ENCODE results near the gene CYSLTR2. TPM values are rescaled to one million over a fixed set of nuclear protein-coding genes. Genes with fewer than 3 reads are reported as not detected.

Gene CYSLTR2
- polyA plus RNA-seq, 4 donors = 0.27 to 1.6 (median 1.4) TPM; not detected in 1

DNA sequence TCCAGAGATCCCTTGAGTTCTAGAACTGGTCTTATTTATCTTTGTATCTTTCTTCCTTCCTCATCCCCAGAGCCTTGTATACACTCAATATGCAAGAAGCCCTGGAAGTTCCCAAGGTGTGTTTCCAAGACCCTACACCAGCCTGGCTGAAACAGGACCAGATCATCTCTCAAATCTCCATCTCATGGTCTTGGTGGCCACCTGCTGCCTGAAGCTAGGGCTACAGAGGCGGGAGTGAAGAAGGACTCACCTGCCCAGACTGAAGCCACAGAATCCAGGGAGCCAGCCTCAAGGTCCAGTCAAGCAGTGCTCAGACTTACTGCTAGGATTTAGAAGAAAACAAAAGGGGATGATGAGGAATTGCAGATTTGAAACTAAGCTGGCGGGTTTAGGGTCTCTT, 6.1 kb upstream of the CYSLTR2 start:
- no peak for FAIRE-seq

DNA sequence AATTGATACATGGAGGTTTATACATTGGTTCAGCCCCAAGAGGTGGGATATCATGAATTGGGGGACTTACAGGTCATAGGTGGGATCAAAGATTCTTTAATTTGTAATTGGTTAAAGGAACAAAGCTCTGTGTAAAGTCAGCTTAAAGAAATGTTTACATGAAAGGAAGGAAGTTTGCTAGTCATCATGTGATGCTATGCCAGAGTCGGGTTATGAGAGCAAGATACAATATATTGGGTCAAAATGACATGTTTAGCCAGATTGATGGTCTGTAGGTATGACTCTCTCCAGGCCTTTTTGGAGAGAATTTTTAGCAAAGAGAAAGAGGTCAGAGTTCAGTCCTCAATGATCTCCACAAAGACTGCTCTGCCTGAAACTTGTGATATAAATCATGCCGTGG, 5.3 kb upstream of the CYSLTR2 start:
- no peaks in the 10 kb centered on the region for H3K36me3 ChIP-seq (ENCODE audit: control insufficient read depth in 3 of 3, insufficient read depth in 2 of 3, low read depth in 1 of 3, low read length in 3 of 3)
- no peaks in the 10 kb centered on the region for H3K9me3 ChIP-seq (ENCODE audit: control insufficient read depth in 2 of 2, insufficient read depth in 1 of 2, low read depth in 1 of 2, low read length in 1 of 2)
- H3K4me1 ChIP-seq (ENCODE audit: control insufficient read depth in 3 of 3, insufficient read depth in 2 of 3, low read depth in 1 of 3, low read length in 2 of 3) = peaks cover 0 to 6% (median 0%) of the 10 kb centered on the region in 3 donors
- H3K27ac ChIP-seq (ENCODE audit: low read depth in 1 of 3, low read length in 2 of 3) = no peak overlapping the region
- DNase-seq (no peak), FAIRE-seq (no peak)
- H3K27me3 ChIP-seq (ENCODE audit: control insufficient read depth in 3 of 3, insufficient read depth in 3 of 3, low read length in 3 of 3) = no peaks in the 10 kb centered on the region
- no peak overlapping the region for H3K4me3 ChIP-seq (ENCODE audit: low read depth in 1 of 3, low read length in 3 of 3)
- 52 to 81% (median 60%) methylated on average over 2 of the region's 2 CpGs for WGBS, 3 donors

More for the DNA sequence above, 6.1 kb upstream of the CYSLTR2 start:
- H3K36me3 ChIP-seq (ENCODE audit: control insufficient read depth in 3 of 3, insufficient read depth in 2 of 3, low read depth in 1 of 3, low read length in 3 of 3) = no peaks in the 10 kb centered on the region
- H3K9me3 ChIP-seq (ENCODE audit: control insufficient read depth in 2 of 2, insufficient read depth in 1 of 2, low read depth in 1 of 2, low read length in 1 of 2) = no peaks in the 10 kb centered on the region
- WGBS, 3 donors = 84 to 97% (median 88%) methylated on average over 2 of the region's 2 CpGs
- H3K4me3 ChIP-seq (ENCODE audit: low read depth in 1 of 3, low read length in 3 of 3) = no peak overlapping the region
- H3K4me1 ChIP-seq (ENCODE audit: control insufficient read depth in 3 of 3, insufficient read depth in 2 of 3, low read depth in 1 of 3, low read length in 2 of 3) = no peaks in the 10 kb centered on the region
- H3K27me3 ChIP-seq (ENCODE audit: control insufficient read depth in 3 of 3, insufficient read depth in 3 of 3, low read length in 3 of 3) = no peaks in the 10 kb centered on the region
- H3K27ac ChIP-seq (ENCODE audit: low read depth in 1 of 3, low read length in 2 of 3) = no peak overlapping the region
- DNase-seq = peak in 1 of 2 donors; percentile 19

DNA sequence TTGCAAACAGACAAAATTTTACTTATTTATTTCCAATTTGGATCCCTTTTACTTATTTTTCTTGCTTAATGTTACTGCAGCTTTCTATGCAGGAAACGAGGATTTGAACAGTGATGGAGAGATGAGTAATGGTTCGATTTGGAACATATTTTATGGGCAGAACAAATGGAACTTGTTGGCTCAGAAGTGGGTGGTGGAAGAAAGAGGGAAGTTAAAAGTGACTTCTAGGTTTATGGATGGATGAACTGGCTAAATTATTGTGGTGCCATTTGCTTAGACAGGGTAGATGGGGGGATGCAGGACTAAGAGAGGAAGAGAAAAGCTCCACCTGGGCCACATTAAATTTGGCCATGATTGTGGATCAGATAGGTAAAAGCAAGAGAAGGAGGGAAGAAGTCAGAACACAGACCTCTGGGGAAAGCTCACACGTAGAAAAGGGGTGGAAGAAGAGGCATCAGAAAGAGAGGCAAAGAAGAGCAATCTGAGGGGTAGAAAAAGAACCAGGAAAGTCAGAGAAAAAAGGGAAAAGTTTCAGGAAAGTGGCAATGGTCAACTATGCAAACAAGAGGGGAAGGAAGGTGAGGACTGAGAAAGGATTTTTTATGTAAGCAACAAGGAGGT, 768 bp upstream of the CYSLTR2 start:
- FAIRE-seq = no peak
- Histone ChIP-seq H3K27ac (ENCODE audit: low read depth in 1 of 3, low read length in 2 of 3) (peak overlapping the region in 1 of 3 donors; percentile 47), H3K36me3 (ENCODE audit: control insufficient read depth in 3 of 3, insufficient read depth in 2 of 3, low read depth in 1 of 3, low read length in 3 of 3) (no peaks in the 10 kb centered on the region), H3K4me1 (ENCODE audit: control insufficient read depth in 3 of 3, insufficient read depth in 2 of 3, low read depth in 1 of 3, low read length in 2 of 3) (peaks cover 0 to 21% (median 3%) of the 10 kb centered on the region in 3 donors), H3K27me3 (ENCODE audit: control insufficient read depth in 3 of 3, insufficient read depth in 3 of 3, low read length in 3 of 3) (no peaks in the 10 kb centered on the region), H3K4me3 (ENCODE audit: low read depth in 1 of 3, low read length in 3 of 3) (no peak overlapping the region), H3K9me3 (ENCODE audit: control insufficient read depth in 2 of 2, insufficient read depth in 1 of 2, low read depth in 1 of 2, low read length in 1 of 2) (no peaks in the 10 kb centered on the region)
- no peak for DNase-seq
- 64 to 87% (median 69%) methylated on average over 3 of the region's 3 CpGs for WGBS, 3 donors

DNA sequence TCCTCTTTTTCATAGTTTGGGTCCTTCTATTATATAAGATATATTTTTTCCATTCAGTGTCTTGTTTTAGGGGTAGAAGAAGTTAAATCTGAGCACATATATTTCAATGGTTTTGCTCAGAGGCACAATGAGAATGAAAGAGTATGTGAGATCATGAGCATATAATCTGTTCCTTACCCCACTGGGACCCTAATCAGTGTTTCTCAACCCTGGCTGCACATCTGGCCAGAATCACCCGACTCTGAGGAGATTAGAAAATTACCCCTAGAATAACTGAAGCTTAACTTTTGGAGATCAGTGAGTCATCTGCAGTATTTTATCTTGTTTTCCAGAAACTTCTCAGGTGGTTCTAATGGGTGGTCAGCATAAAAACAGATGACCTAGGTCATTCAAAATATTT, 782 bp downstream of the CYSLTR2 start:
- no peak overlapping the region for H3K4me3 ChIP-seq (ENCODE audit: low read depth in 1 of 3, low read length in 3 of 3)
- FAIRE-seq = no peak

DNA sequence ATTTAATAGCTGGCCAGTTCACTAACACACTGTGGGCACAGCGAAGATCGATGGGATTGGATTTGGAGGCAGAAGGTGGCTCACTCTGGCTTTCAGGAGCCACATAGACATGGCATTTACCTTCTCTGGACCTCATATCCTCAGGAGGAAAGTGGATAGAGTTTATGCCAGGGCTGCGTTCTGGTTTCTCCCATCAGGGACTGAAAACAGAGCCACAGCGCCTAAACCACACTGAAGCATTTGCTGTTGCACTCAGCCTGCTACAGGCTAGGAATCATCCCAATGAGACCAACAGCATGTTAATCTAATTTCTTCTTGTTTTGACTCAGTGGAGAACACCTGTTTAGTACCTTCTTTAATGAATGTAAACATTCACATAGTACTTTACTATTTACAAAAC, 1.6 kb downstream of the CYSLTR2 start:
- 80 to 91% (median 86%) methylated on average over 4 of the region's 4 CpGs for WGBS, 3 donors
- H3K4me1 ChIP-seq (ENCODE audit: control insufficient read depth in 3 of 3, insufficient read depth in 2 of 3, low read depth in 1 of 3, low read length in 2 of 3) = peaks cover 0 to 21% (median 3%) of the 10 kb centered on the region in 3 donors
- peak overlapping the region in 1 of 3 donors; percentile 51 for H3K27ac ChIP-seq (ENCODE audit: low read depth in 1 of 3, low read length in 2 of 3)
- no peaks in the 10 kb centered on the region for H3K27me3 ChIP-seq (ENCODE audit: control insufficient read depth in 3 of 3, insufficient read depth in 3 of 3, low read length in 3 of 3)
- no peak overlapping the region for H3K4me3 ChIP-seq (ENCODE audit: low read depth in 1 of 3, low read length in 3 of 3)
- no peak for DNase-seq
- no peaks in the 10 kb centered on the region for H3K36me3 ChIP-seq (ENCODE audit: control insufficient read depth in 3 of 3, insufficient read depth in 2 of 3, low read depth in 1 of 3, low read length in 3 of 3)
- no peak for FAIRE-seq
- no peaks in the 10 kb centered on the region for H3K9me3 ChIP-seq (ENCODE audit: control insufficient read depth in 2 of 2, insufficient read depth in 1 of 2, low read depth in 1 of 2, low read length in 1 of 2)

More for the DNA sequence above, 782 bp downstream of the CYSLTR2 start:
- peaks cover 0 to 21% (median 3%) of the 10 kb centered on the region in 3 donors for H3K4me1 ChIP-seq (ENCODE audit: control insufficient read depth in 3 of 3, insufficient read depth in 2 of 3, low read depth in 1 of 3, low read length in 2 of 3)
- H3K27me3 ChIP-seq (ENCODE audit: control insufficient read depth in 3 of 3, insufficient read depth in 3 of 3, low read length in 3 of 3) = no peaks in the 10 kb centered on the region
- no peaks in the 10 kb centered on the region for H3K36me3 ChIP-seq (ENCODE audit: control insufficient read depth in 3 of 3, insufficient read depth in 2 of 3, low read depth in 1 of 3, low read length in 3 of 3)
- no peak overlapping the region for H3K27ac ChIP-seq (ENCODE audit: low read depth in 1 of 3, low read length in 2 of 3)
- no peak for DNase-seq
- H3K9me3 ChIP-seq (ENCODE audit: control insufficient read depth in 2 of 2, insufficient read depth in 1 of 2, low read depth in 1 of 2, low read length in 1 of 2) = no peaks in the 10 kb centered on the region
- 38 to 53% (median 48%) methylated on average over 1 of the region's 1 CpG for WGBS, 3 donors

DNA sequence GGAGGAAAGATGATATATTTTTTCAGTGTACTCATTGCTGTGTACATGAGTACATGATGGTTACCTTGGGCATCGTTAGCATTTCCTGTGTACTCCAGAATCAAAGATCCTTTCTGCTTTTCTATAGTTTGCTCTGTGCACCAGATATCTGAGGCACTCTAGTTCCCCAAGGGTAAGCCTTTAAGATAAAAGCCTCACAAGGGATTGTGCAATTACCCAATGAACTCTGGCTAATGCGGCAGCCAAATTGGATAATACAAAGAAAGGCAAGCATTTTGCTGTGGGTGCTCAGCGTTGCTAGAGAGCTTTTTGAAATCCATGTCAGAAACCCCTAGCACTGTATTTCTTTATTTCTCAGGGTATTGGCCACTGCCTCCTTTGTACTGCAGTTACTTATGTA, 2.9 kb downstream of the CYSLTR2 start:
- Histone ChIP-seq H3K4me1 (ENCODE audit: control insufficient read depth in 3 of 3, insufficient read depth in 2 of 3, low read depth in 1 of 3, low read length in 2 of 3) (peaks cover 0 to 21% (median 3%) of the 10 kb centered on the region in 3 donors), H3K36me3 (ENCODE audit: control insufficient read depth in 3 of 3, insufficient read depth in 2 of 3, low read depth in 1 of 3, low read length in 3 of 3) (no peaks in the 10 kb centered on the region), H3K27ac (ENCODE audit: low read depth in 1 of 3, low read length in 2 of 3) (peak overlapping the region in 1 of 3 donors; percentile 31), H3K27me3 (ENCODE audit: control insufficient read depth in 3 of 3, insufficient read depth in 3 of 3, low read length in 3 of 3) (no peaks in the 10 kb centered on the region), H3K4me3 (ENCODE audit: low read depth in 1 of 3, low read length in 3 of 3) (no peak overlapping the region), H3K9me3 (ENCODE audit: control insufficient read depth in 2 of 2, insufficient read depth in 1 of 2, low read depth in 1 of 2, low read length in 1 of 2) (no peaks in the 10 kb centered on the region)
- 18 to 54% (median 32%) methylated on average over 3 of the region's 3 CpGs for WGBS, 3 donors
- DNase-seq (peak in 1 of 2 donors; percentile 73), FAIRE-seq (no peak)

DNA sequence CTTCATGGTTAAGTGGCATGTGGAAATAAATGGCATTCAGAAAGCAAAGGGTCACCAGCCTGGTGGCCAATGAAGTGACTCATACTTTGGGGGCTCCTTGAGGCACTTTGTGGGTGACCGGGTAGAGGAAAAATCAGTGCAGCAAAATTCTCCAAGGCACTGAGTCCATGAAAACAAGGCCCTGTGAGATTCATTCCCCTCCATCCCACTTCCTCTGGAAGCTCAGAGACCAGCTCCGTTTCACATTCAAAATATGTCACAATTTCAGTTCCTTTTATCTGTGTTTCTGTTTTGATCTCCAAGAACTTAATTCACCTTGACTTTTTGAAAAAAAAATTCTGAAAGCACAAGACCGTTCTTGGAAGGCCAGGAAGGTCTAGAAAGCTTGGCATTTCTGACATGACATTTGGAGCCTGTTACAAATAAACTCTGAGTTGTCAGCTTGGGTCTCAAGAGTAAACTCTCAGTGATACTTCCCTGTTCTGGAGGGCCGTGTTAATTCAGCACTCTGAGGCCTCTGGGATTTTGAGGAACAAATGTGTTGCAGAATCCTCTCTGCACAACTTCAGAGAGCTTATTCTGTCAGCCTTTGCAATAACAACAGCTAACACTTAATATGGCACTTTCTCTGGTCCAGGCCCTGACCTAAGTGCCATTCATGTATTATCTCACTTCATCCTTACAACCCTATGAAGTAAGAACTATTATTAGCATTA, 6.8 kb downstream of the CYSLTR2 start:
- no peaks in the 10 kb centered on the region for H3K27me3 ChIP-seq (ENCODE audit: control insufficient read depth in 3 of 3, insufficient read depth in 3 of 3, low read length in 3 of 3)
- no peak overlapping the region for H3K27ac ChIP-seq (ENCODE audit: low read depth in 1 of 3, low read length in 2 of 3)
- WGBS, 3 donors = 45 to 66% (median 55%) methylated on average over 4 of the region's 4 CpGs
- H3K36me3 ChIP-seq (ENCODE audit: control insufficient read depth in 3 of 3, insufficient read depth in 2 of 3, low read depth in 1 of 3, low read length in 3 of 3) = no peaks in the 10 kb centered on the region
- H3K4me3 ChIP-seq (ENCODE audit: low read depth in 1 of 3, low read length in 3 of 3) = no peak overlapping the region
- DNase-seq (no peak), FAIRE-seq (no peak)
- peaks cover 0 to 11% (median 0%) of the 10 kb centered on the region in 3 donors for H3K4me1 ChIP-seq (ENCODE audit: control insufficient read depth in 3 of 3, insufficient read depth in 2 of 3, low read depth in 1 of 3, low read length in 2 of 3)
- H3K9me3 ChIP-seq (ENCODE audit: control insufficient read depth in 2 of 2, insufficient read depth in 1 of 2, low read depth in 1 of 2, low read length in 1 of 2) = no peaks in the 10 kb centered on the region

DNA sequence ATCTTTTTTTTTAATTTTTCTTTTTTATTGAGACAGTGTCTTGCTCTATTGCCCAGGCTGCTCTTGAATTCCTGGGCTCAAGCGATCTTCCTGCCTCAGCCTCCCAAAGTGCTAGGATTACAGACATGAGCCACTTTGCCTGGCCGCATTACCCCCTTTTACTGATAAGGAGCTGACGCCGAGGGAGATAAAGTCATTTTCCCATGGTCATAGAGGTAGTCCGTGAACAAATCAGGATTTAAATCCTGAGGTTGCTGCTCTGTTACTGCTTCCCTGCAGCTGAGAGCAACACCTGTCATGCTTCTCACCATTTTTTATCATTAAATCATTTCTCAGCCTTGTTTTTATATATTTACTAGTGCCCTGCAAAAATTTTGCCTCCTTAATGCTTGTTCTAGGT, 7.4 kb downstream of the CYSLTR2 start:
- Histone ChIP-seq H3K4me3 (ENCODE audit: low read depth in 1 of 3, low read length in 3 of 3) (no peak overlapping the region), H3K4me1 (ENCODE audit: control insufficient read depth in 3 of 3, insufficient read depth in 2 of 3, low read depth in 1 of 3, low read length in 2 of 3) (peaks cover 0 to 10% (median 0%) of the 10 kb centered on the region in 3 donors), H3K27ac (ENCODE audit: low read depth in 1 of 3, low read length in 2 of 3) (no peak overlapping the region), H3K27me3 (ENCODE audit: control insufficient read depth in 3 of 3, insufficient read depth in 3 of 3, low read length in 3 of 3) (no peaks in the 10 kb centered on the region), H3K9me3 (ENCODE audit: control insufficient read depth in 2 of 2, insufficient read depth in 1 of 2, low read depth in 1 of 2, low read length in 1 of 2) (no peaks in the 10 kb centered on the region), H3K36me3 (ENCODE audit: control insufficient read depth in 3 of 3, insufficient read depth in 2 of 3, low read depth in 1 of 3, low read length in 3 of 3) (no peaks in the 10 kb centered on the region)
- no peak for DNase-seq
- WGBS, 3 donors = 67 to 82% (median 82%) methylated on average over 5 of the region's 5 CpGs
- FAIRE-seq = no peak
